ENCODE measurements around the gene C3orf70. TPM values are rescaled to one million over a fixed set of nuclear protein-coding genes. Genes with fewer than 3 reads are reported as not detected.

The C3orf70 gene
- total and polyA plus RNA-seq, 2 of the 8 experiments (the other 6 are each of a cell fraction or from before 2014, with no cell fraction given) = 1.7 to 2.0 TPM

- TF ChIP-seq TAF1 (IDR thresholded peaks at IDR 0.05; ENCODE audit: low read depth, low read length) = no peak
- TF ChIP-seq, protein P1, sequence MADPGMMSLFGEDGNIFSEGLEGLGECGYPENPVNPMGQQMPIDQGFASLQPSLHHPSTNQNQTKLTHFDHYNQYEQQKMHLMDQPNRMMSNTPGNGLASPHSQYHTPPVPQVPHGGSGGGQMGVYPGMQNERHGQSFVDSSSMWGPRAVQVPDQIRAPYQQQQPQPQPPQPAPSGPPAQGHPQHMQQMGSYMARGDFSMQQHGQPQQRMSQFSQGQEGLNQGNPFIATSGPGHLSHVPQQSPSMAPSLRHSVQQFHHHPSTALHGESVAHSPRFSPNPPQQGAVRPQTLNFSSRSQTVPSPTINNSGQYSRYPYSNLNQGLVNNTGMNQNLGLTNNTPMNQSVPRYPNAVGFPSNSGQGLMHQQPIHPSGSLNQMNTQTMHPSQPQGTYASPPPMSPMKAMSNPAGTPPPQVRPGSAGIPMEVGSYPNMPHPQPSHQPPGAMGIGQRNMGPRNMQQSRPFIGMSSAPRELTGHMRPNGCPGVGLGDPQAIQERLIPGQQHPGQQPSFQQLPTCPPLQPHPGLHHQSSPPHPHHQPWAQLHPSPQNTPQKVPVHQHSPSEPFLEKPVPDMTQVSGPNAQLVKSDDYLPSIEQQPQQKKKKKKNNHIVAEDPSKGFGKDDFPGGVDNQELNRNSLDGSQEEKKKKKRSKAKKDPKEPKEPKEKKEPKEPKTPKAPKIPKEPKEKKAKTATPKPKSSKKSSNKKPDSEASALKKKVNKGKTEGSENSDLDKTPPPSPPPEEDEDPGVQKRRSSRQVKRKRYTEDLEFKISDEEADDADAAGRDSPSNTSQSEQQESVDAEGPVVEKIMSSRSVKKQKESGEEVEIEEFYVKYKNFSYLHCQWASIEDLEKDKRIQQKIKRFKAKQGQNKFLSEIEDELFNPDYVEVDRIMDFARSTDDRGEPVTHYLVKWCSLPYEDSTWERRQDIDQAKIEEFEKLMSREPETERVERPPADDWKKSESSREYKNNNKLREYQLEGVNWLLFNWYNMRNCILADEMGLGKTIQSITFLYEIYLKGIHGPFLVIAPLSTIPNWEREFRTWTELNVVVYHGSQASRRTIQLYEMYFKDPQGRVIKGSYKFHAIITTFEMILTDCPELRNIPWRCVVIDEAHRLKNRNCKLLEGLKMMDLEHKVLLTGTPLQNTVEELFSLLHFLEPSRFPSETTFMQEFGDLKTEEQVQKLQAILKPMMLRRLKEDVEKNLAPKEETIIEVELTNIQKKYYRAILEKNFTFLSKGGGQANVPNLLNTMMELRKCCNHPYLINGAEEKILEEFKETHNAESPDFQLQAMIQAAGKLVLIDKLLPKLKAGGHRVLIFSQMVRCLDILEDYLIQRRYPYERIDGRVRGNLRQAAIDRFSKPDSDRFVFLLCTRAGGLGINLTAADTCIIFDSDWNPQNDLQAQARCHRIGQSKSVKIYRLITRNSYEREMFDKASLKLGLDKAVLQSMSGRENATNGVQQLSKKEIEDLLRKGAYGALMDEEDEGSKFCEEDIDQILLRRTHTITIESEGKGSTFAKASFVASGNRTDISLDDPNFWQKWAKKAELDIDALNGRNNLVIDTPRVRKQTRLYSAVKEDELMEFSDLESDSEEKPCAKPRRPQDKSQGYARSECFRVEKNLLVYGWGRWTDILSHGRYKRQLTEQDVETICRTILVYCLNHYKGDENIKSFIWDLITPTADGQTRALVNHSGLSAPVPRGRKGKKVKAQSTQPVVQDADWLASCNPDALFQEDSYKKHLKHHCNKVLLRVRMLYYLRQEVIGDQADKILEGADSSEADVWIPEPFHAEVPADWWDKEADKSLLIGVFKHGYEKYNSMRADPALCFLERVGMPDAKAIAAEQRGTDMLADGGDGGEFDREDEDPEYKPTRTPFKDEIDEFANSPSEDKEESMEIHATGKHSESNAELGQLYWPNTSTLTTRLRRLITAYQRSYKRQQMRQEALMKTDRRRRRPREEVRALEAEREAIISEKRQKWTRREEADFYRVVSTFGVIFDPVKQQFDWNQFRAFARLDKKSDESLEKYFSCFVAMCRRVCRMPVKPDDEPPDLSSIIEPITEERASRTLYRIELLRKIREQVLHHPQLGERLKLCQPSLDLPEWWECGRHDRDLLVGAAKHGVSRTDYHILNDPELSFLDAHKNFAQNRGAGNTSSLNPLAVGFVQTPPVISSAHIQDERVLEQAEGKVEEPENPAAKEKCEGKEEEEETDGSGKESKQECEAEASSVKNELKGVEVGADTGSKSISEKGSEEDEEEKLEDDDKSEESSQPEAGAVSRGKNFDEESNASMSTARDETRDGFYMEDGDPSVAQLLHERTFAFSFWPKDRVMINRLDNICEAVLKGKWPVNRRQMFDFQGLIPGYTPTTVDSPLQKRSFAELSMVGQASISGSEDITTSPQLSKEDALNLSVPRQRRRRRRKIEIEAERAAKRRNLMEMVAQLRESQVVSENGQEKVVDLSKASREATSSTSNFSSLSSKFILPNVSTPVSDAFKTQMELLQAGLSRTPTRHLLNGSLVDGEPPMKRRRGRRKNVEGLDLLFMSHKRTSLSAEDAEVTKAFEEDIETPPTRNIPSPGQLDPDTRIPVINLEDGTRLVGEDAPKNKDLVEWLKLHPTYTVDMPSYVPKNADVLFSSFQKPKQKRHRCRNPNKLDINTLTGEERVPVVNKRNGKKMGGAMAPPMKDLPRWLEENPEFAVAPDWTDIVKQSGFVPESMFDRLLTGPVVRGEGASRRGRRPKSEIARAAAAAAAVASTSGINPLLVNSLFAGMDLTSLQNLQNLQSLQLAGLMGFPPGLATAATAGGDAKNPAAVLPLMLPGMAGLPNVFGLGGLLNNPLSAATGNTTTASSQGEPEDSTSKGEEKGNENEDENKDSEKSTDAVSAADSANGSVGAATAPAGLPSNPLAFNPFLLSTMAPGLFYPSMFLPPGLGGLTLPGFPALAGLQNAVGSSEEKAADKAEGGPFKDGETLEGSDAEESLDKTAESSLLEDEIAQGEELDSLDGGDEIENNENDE (IDR thresholded peaks at IDR 0.05; ENCODE audit: insufficient replicate concordance, low read length) = no peak
Observed at GRCh38 chr3:185103359-185104127, 49.3 kb downstream of the C3orf70 start (continued).
